ENCODE results near the gene KIAA1549. TPM values are rescaled to one million over a fixed set of nuclear protein-coding genes. Genes with fewer than 3 reads are reported as not detected.

Gene KIAA1549
- total RNA-seq, 2 donors from 2014 or later, result 0.95 to 1.8 TPM

- H3K27ac ChIP-seq, result no peak overlapping the region
- H3K4me1 ChIP-seq (ENCODE audit: control insufficient read depth in 1 of 2, low read depth in 2 of 2), result no peaks in the 10 kb centered on the region
- DNase-seq (ENCODE audit: low spot score), result no peak
- ATAC-seq (ENCODE audit: insufficient number of reproducible peaks, low FRiP score, low read depth), result no peak
- no peak for TF ChIP-seq CTCF (IDR thresholded peaks at IDR 0.05)
- H3K27me3 ChIP-seq (replicated peaks; ENCODE audit: insufficient read depth), result no peaks in the 10 kb centered on the region
- no peaks in the 10 kb centered on the region for H3K36me3 ChIP-seq
- no peaks in the 10 kb centered on the region for H3K9me3 ChIP-seq
- H3K4me3 ChIP-seq, result no peak overlapping the region
Observed at GRCh38 chr7:138967159-138967558, 14.0 kb downstream of the KIAA1549 start.

- no peaks in the 10 kb centered on the region for H3K4me1 ChIP-seq (ENCODE audit: control insufficient read depth in 1 of 2, low read depth in 2 of 2)
- H3K27me3 ChIP-seq (replicated peaks; ENCODE audit: insufficient read depth), result no peaks in the 10 kb centered on the region
- no peaks in the 10 kb centered on the region for H3K36me3 ChIP-seq
- no peaks in the 10 kb centered on the region for H3K9me3 ChIP-seq
- H3K4me3 ChIP-seq, result no peak overlapping the region
- no peak for TF ChIP-seq CTCF (IDR thresholded peaks at IDR 0.05)
- no peak for ATAC-seq (ENCODE audit: insufficient number of reproducible peaks, low FRiP score, low read depth)
- no peak for DNase-seq (ENCODE audit: low spot score)
- H3K27ac ChIP-seq, result no peak overlapping the region
Observed at GRCh38 chr7:138964624-138965436, 16.4 kb downstream of the KIAA1549 start.

- Histone ChIP-seq H3K9me3 (no peaks in the 10 kb centered on the region), H3K27me3 (replicated peaks; ENCODE audit: insufficient read depth) (no peaks in the 10 kb centered on the region), H3K36me3 (no peaks in the 10 kb centered on the region), H3K27ac (no peak overlapping the region), H3K4me1 (ENCODE audit: control insufficient read depth in 1 of 2, low read depth in 2 of 2) (no peaks in the 10 kb centered on the region), H3K4me3 (no peak overlapping the region)
- ATAC-seq (ENCODE audit: insufficient number of reproducible peaks, low FRiP score, low read depth) (no peak), DNase-seq (ENCODE audit: low spot score) (no peak)
- TF ChIP-seq CTCF (IDR thresholded peaks at IDR 0.05), result no peak
Observed at GRCh38 chr7:138963675-138964074, 17.5 kb downstream of the KIAA1549 start.

- DNase-seq (ENCODE audit: low spot score), result no peak
- Histone ChIP-seq H3K27me3 (replicated peaks; ENCODE audit: insufficient read depth) (no peaks in the 10 kb centered on the region), H3K27ac (no peak overlapping the region), H3K36me3 (no peaks in the 10 kb centered on the region), H3K4me3 (no peak overlapping the region), H3K9me3 (no peaks in the 10 kb centered on the region), H3K4me1 (ENCODE audit: control insufficient read depth in 1 of 2, low read depth in 2 of 2) (no peaks in the 10 kb centered on the region)
- TF ChIP-seq CTCF (IDR thresholded peaks at IDR 0.05), result no peak
- no peak for ATAC-seq (ENCODE audit: insufficient number of reproducible peaks, low FRiP score, low read depth)
Observed at GRCh38 chr7:138962561-138963270, 18.5 kb downstream of the KIAA1549 start.

GRCh38 chr7:138961159-138961558 lies 20.0 kb downstream of the KIAA1549 start:
- H3K4me3 ChIP-seq, result no peak overlapping the region
- H3K27ac ChIP-seq, result no peak overlapping the region
- no peaks in the 10 kb centered on the region for H3K27me3 ChIP-seq (replicated peaks; ENCODE audit: insufficient read depth)
- H3K4me1 ChIP-seq (ENCODE audit: control insufficient read depth in 1 of 2, low read depth in 2 of 2), result no peaks in the 10 kb centered on the region
- ATAC-seq (ENCODE audit: insufficient number of reproducible peaks, low FRiP score, low read depth), result no peak
- no peak for TF ChIP-seq CTCF (IDR thresholded peaks at IDR 0.05)
- DNase-seq (ENCODE audit: low spot score), result no peak
- no peaks in the 10 kb centered on the region for H3K36me3 ChIP-seq
- no peaks in the 10 kb centered on the region for H3K9me3 ChIP-seq
